Measurements from ENCODE around the gene PEX16. TPM values are rescaled to one million over a fixed set of nuclear protein-coding genes. Genes with fewer than 3 reads are reported as not detected.

PEX16 gene
- polyA plus RNA-seq, 4 donors = 10.8 to 19.0 (median 15.2) TPM

DNA sequence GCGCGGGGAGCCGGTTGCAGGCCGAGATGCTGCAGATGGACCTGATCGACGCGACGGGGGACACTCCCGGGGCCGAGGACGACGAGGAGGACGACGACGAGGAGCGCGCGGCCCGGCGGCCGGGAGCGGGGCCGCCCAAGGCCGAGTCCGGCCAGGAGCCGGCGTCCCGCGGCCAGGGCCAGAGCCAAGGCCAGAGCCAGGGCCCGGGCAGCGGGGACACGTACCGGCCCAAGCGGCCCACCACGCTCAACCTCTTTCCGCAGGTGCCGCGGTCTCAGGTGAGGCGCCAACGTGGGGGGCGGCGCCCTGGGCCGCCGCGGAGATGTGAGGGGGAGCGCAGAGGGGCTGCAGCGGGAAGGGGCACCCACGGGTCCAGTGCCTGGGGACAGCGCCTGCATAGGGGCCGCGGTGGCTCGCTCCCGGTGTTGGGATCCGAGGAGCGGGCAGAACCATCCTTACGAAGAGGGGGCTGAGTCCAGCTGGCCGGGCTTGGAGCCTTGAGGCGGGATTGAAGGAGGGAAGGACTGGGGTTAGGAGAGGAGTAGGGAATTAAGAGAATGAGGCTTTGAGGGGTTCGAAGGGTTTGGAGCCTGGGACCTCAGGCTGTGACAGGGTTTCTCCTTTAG, 17.4 kb downstream of the PEX16 start:
- DNase-seq (ENCODE audit: low read depth in 4 of 4, low spot score in 3 of 4) = peak in 1 of 4 donors; percentile 18

DNA sequence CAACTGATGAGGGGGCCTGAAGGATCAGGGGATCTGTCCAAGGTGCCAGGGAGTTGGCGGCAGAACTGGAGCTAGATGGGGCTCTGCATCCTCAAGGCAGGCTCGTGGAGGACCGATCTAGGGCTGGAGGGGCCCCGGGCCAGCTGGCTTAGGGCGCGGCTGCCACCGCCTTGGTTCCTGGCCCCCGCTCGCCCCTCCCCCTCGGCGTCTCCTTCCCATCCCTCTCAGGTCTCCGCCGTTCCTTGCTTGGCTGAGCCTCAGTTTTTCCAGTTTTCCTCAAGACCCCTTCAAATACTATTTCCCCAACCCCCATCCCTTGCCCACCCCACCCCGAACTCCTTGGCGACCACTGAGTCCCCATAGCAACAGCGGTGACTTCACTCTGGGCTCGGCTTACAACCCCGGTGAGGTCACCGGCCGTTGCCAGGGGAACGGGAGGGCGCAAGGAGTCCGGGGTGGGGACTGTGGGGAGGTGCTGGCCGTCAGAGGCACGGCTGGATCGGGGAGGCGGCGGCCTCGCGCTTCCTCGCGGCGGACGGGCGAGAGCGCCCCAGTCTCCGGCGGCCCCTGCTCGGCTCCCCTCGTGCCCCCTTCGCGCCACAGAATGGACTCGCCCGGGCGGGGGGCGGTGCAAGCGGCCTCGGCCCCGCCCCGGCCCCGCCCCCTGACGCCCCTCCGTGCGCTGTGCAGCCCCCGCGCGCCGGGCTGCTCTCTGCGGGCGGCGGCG, 18.1 kb downstream of the PEX16 start:
- peak in 3 of 4 donors; percentile 76 to 84 (median 80) for DNase-seq (ENCODE audit: low read depth in 4 of 4, low spot score in 3 of 4)

DNA sequence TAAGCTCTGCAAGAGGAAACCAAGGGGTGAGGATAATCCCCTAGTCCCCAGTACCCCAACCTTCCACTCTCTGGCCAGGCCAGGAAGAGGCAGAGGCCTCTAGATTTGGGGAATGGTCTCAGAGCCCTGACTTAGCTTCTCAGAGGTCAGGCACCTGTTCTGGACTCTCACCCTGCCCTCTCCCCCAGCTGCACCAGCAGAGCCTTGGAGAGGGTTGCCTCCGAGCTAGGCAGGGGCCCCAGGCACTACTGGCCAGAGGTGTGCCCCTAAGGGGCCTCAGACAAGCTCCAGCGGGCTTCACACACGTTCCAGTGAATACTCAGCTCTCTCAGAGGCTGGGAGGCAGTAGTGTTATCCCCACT, 18.6 kb downstream of the PEX16 start:
- no peak for DNase-seq (ENCODE audit: low read depth in 4 of 4, low spot score in 3 of 4)

DNA sequence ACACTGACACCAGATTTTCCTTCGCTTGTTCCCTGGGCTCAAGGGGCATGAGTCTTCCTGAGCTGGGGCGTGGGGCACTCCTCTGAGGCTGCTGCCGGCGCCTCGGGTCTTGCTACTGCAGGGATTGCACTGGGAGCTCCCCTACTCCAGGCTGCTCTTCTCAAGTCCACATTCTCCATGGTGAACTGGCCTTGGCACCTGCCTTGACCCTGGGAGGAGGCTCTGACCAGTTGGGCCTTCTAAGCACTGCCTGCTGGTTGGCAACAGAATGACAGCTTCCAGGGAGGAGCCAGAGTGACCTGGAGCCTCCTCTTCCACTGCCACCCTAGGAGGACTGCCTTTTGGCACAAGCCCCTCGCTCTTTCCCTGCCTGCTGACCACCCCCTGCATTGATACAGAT, 20.1 kb downstream of the PEX16 start:
- DNase-seq (ENCODE audit: low read depth in 4 of 4, low spot score in 3 of 4) = no peak

DNA sequence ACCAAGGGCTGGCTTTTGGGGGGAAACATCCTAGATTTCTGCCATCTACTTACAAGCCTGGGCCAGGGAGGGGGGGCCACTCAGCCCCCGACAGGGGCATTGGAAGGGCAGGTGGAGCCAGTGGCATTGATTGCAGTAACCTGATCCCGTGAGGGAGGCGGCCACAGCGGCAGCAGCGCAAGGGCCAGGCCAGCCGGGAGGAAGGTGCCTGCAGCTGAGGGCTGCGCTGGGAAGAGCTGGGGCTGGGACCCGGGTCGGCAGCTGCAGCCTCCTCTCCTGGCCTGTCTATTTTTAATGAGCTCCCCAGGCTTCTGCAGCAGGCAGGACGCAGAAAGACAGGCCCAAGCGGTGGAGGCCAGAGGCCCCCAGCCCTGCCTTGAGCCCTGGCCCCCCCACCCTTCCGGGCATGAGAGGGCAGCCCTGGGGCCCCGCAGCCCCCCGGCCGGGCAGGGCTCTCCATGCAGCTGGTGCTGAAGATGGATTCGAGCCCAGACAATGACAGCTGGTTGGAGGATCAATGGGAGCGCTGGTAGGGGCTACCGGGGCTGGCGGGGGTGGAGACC, 21.2 kb downstream of the PEX16 start:
- peak in 1 of 4 donors; percentile 70 for DNase-seq (ENCODE audit: low read depth in 4 of 4, low spot score in 3 of 4)

DNA sequence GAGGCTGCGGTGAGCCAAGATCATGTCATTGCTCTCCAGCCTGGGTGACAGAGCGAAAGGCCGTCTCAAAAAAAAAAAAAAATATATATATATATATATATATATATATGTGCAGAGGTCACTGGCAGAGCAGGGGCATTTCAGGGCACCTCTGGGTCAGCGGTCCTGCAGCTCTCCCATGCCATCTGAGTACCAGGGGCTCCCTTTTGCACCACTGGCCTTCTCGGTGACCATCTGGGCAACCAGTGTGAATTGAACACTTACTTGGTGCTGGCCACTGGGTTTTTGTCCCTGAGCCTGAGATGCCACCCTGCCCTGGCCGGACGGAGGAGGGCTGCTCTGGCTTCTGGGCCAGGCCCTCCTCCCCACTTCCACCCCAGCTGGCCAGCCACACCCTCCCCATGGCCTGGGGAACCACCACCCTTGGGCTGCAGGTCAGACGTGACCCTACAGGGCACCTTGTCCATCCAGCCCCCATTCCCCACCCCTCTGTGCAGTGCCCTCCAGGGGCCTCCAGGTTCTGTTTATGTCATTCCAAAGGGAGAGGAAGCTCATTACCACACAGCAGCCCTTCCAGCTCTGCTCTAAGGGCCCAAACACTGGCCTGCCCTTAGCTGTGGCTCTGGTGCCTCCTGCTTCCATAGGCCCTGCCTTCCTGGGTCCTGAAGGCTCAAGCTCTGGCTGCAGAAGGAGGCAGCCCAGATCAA, 22.0 kb downstream of the PEX16 start:
- no peak for DNase-seq (ENCODE audit: low read depth in 4 of 4, low spot score in 3 of 4)

DNA sequence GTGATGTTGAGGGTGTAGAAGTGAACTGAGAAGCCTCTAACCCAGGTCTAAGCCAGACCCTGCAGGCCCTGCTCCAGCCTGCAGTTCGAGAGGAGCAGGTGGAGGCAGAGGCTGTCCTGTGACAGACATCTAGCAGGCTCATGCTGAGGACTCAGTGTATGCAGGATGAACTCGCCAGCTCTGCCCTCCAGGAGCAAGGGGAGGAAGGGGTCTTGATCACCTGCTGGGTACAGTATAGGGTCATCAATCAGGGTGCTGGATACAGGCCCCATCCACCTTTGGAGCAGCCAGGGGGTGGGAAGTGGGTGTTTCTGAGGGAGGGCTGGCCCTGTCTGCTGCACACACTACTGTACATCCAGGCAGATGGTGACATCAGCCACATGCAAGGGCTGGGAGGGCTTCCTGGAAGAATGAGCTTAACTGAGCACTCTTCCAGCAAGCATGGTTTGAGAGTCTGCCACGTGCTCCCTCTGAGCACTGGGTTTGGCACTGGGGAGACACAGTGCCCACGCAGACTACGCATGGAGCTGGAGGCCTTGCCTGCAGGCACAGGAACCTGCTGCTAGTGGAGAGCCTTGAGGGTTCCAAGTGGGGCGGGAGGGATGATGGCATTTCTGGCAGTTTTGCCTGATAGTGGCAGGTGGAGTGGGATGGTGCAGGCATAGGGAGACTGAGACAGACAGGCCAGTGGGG, 23.0 kb downstream of the PEX16 start:
- DNase-seq (ENCODE audit: low read depth in 4 of 4, low spot score in 3 of 4) = no peak

DNA sequence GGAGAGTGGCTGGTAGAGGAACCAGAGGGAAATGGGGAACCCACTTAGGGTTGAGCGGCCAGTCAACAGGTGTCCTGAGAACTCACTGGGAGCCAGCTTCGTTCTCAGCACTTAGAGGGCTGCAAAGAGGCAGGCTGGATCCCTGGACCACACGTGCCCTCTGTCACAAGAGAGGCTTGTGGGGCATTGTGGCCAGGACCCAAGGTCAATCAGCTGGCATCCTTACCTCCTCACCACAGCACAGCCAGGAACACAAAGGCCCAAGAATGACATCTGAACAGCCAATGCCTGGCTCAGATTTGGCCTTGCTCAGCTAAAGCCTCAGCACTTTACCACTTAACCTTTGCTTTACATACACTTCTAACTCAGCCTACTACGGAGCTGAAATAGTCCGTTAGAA, 24.8 kb downstream of the PEX16 start:
- DNase-seq (ENCODE audit: low read depth in 4 of 4, low spot score in 3 of 4) = no peak

DNA sequence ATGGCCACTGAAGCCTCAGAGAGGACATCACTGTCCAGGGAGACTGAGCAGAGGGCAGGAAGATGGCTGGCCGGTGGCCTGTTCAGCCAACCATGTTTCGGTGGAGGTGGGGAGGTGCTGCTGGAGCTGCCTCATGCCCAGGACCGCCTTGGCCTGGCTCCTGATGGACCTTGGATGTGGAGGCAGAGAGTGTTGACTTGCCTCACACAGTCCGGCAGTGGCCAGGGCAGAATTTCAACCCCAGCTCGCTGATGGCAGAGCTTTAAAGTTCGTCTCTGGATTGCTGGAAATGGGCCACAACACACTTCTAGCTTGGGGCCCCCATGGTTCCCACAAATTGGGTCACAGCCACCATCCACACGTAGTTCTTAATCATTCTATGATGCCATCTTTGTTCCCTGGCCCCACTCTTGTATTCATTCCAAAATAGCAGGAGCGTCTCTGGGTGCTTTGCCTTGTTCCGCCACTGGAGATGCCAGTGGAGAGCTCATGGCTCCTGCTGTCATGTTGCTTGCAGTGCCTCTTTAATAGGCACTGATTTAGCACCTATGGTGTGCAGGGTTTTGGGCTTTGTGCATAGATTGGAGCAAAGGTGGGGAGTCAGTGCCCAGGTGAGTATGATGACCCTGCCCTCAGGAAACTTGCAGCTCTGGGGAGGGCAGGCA, 26.7 kb downstream of the PEX16 start:
- DNase-seq (ENCODE audit: low read depth in 4 of 4, low spot score in 3 of 4) = no peak

DNA sequence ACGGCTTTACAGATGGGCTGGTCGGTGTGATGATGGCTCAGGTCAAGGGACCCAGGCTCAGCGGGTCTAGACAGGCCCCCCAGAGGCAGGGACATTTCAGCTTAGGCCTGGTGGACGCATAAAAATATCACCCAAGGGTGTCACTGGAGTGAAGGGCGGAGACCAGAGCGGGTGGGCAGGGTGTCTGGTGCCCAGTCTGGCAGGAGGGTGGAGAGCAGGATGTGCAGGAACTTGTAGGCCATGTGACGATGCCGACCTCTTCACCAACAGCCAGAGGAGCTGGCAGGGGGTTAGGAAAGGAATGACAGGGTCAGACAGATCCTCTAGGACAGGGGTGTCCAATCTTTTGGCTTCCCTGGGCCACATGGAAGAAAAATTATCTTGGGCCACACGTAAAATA, 27.7 kb downstream of the PEX16 start:
- no peak for DNase-seq (ENCODE audit: low read depth in 4 of 4, low spot score in 3 of 4)

DNA sequence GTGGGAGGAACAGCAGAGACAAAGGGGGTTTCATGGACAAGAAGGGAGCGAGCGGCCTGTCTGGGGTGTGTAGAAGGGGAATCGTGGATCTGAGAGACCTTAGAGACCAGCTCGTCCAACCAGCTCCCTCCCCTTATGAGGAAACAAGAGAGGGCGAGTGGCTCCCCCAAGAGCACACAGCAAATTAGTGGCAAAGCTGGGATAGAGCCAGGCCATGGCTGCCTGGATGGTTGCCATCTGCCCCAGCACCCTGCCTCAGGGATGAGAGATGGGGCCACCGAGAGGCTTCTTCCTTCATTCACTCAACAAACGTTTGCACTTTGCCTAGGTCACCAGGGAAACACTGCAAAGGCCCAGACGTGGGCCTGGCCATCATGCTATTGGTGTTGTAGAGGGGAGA, 28.1 kb downstream of the PEX16 start:
- no peak for DNase-seq (ENCODE audit: low read depth in 4 of 4, low spot score in 3 of 4)

DNA sequence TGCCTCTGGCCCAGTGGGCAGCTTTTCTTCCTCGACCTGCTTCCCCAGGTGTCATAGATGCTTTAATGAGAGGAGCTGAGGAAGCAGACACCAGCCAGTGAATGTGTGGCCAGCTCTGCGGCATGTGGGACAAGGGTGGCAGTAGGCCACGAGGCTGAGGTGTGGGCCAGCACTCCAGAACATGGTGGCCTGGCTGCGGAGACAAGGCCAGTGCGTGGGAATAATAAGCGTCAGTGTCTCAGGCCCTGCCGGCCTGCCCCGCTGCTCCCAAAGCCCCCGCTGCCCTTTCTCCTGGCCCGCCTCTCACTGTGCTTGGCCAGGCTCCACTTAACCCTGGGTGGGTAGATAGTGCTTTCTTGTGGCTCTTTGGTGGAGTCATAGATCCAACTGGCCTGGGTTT, 30.1 kb downstream of the PEX16 start:
- no peak for DNase-seq (ENCODE audit: low read depth in 4 of 4, low spot score in 3 of 4)

DNA sequence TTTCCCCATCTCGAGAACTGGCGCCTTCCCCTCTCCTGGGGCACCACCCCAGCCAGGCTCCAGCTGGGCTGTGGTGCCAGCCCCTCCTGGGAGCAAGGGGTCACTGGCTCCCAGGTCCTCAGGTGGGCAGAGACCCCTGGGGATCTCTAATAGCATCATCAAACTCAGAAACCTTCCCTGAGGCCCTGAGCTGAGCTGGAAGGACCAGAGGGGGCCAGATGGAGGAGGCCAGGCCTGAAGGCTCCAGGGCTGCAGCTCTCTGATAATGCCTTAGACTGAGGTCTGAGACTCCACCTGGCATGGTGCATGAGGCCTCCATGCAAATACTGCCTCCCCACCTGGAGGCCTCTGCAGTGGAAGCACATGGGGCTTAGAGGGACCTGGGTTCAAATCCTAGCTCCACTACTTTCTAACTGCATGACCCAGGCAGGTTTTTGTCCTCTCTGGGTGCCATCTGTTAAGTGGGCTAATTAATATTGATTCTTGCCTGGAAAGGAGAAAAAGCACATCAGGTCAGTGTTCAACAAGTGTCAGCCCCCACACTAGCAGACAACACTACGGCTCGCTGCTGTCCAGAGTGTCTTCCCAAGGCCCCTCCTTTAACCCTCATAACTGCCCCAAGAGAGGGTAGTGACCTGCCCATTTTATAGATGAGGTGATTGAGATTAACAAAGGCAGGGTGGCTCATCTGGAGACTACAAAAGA, 30.7 kb downstream of the PEX16 start:
- no peak for DNase-seq (ENCODE audit: low read depth in 4 of 4, low spot score in 3 of 4)

DNA sequence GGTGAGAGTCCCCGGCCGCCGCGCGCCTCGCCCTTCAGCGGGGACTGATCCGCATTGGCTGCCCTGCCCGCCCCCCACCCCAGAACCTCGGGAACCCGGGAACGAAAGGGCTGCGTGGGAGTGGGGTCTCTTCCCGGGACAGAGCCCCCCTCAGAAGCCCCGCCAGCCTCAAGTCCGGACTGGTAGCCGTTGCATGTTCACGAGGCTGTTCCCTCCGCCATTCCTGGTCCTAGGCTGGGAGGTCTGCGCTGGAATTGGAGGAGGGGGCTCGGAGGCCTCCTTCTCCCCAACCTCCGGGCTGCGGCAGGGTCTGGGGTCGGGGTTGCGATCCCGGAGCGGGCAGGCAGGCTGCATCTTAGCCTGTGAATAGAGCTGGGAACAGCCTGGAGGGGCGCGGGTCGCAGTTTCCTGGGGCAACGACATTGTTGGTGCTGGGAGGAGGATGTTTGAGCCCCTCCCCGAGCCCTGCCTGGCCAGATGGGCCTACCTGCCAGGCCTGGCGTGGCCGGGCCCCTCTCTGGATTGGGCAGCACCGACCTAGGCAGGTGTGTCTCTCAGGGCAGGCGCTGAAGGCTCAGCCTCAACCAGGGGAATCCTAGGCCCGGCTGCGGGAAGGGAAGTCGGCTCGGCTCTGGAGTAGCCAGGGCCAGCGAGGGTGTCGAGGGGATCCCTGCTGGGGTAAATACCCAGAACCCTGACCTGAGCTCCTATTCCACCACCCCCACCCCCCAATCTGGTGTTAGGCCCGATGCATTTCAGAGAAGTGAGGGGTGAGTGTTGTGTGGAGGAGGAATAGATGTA, 31.6 kb downstream of the PEX16 start:
- no peak for DNase-seq (ENCODE audit: low read depth in 4 of 4, low spot score in 3 of 4)

DNA sequence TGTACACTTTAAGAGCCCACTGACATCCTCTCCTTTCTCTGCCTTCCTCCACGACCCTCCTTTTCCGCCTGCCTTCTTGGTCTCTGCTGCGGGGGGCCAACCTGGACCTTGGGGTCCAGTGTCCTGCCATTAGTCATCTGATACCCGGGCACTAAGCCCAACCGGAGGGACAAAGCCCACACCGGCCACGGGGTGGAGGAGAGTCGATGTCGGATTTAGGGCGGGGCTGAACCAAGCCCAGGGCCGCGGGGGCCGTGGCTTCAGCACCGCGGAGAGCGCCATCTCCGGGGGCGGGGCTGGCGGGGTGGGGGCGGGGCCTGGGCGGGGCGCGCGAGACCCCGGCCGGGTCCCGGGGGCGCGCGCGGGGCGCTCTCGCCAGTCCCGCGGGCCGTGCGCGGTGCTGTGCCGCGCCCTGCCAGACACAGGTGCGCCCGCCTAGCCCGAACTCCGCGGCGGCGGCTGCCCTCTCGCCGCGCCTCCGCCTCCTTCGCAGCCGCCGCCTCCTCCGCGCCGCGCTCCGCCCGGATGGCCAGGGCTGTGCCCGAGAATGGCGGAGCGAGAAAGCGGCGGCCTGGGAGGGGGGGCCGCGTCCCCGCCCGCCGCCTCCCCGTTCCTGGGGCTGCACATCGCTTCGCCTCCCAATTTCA, 32.3 kb downstream of the PEX16 start, which contains the start of gene MAPK8IP1:
MAPK8IP1 (plus strand) TSS at position 378 of the 647 bp plus-strand sequence; CDS start at position 548, 170 bp downstream.
- peak in 1 of 4 donors; percentile 29 for DNase-seq (ENCODE audit: low read depth in 4 of 4, low spot score in 3 of 4)

DNA sequence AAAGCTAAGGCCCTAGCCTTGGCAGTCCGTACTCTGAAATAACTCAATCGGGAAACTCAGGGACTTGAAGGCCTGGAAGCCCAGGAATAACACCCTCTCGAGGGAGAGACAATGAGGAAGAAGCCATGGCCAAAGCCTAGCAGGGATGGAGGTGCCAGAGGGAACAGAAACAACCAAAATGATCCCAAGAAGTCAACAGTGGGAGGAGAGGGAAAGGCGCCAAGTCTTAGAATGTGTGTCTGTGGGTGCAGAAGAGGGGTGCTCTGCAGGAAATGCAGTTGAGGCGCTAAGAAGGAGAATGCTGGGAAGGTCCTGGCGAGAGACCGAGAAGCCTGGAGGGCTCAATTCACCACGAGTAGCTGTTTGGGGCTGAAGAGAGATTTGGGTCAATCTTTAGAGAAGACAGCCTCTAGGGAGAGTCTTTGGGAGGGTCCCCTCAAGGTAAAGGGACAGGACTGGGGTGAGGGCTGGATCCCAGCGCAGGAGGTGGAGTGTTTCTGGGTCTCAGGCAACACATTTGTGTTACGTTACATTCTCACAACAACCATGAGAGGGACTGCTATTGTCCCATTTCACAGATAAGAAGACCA, 33.0 kb downstream of the PEX16 start:
- no peak for DNase-seq (ENCODE audit: low read depth in 4 of 4, low spot score in 3 of 4)

DNA sequence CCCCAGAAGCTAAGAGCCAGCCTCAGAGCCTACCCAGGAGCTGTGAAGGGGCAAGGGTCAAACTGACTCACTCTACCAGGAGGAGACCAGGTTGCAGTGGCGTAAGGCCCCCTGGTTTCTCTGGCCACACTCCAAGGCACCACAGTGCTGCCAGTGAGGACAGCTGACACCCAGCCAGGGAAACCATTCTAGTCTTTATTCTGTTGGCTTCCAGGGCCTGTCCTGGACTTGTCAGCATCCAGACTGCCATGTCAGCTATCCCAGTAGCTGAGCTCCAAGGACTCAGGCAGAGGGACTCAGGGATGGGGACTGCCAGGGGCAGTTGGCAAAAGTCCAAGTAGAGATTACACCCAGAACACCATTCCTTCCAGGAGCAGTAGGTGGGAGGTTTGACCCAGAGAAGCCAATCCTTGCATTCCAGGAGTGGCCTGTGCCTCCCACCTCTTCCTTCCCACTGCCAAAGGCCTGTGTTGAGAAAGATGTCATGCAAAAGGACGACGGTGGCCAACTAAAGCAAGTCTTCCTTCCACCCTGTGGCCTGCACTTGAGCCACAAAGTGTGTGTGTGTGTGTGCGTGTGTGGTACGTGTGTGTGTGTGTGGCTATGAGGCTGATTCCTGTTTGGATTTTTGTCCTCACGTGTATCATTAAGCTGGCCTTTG, 35.8 kb downstream of the PEX16 start:
- no peak for DNase-seq (ENCODE audit: low read depth in 4 of 4, low spot score in 3 of 4)
